Measurements from ENCODE around the gene OR2T1.
"Not testable (repeated sequence)": the region's sequence is repeated elsewhere in the genome, so short reads cannot be mapped to it uniquely, and the experiment has no call there.

DNA sequence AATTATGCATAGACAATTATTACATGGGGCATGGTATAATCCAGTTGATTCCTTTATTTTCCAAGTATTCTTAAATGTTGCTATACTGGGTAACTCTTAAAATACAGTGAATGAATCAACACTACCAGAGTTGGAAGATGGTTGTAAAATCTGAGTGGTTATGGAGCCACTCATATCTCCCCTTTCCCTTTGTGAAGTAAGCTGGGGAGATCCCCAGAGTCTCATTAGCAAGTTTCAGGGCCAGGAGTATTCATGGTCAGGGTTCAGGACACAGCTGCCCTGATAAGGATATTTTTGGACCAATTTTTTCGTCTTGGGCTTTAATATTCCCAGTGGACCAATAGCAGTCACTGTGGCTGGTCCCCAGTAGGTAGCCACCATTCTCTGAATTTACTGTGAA lies 35.8 kb downstream of the OR2T1 start:
- TF ChIP-seq, protein P1, sequence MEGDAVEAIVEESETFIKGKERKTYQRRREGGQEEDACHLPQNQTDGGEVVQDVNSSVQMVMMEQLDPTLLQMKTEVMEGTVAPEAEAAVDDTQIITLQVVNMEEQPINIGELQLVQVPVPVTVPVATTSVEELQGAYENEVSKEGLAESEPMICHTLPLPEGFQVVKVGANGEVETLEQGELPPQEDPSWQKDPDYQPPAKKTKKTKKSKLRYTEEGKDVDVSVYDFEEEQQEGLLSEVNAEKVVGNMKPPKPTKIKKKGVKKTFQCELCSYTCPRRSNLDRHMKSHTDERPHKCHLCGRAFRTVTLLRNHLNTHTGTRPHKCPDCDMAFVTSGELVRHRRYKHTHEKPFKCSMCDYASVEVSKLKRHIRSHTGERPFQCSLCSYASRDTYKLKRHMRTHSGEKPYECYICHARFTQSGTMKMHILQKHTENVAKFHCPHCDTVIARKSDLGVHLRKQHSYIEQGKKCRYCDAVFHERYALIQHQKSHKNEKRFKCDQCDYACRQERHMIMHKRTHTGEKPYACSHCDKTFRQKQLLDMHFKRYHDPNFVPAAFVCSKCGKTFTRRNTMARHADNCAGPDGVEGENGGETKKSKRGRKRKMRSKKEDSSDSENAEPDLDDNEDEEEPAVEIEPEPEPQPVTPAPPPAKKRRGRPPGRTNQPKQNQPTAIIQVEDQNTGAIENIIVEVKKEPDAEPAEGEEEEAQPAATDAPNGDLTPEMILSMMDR (conservative IDR thresholded peaks at IDR 0.05; ENCODE audit: low read length), result not testable (repeated sequence)
- TF ChIP-seq EZH2phosphoT487 (IDR thresholded peaks at IDR 0.05; ENCODE audit: borderline replicate concordance), result not testable (repeated sequence)
